HG02938 (cell line): ENCODE results near the gene SLC25A22.

Experiments used
- ATAC-seq: cut with Tn5 transposase; IDR thresholded peaks from one replicate; pipeline ENCODE4 v1.9.1; 2021; ENCODE audit warnings: mild to moderate bottlenecking, moderate library complexity; ENCODE audit not compliant: unreplicated experiment

SLC25A22 gene

GRCh38 chr11:774873-775592, 23.0 kb downstream of the SLC25A22 start:
- no peak for ATAC-seq

DNA sequence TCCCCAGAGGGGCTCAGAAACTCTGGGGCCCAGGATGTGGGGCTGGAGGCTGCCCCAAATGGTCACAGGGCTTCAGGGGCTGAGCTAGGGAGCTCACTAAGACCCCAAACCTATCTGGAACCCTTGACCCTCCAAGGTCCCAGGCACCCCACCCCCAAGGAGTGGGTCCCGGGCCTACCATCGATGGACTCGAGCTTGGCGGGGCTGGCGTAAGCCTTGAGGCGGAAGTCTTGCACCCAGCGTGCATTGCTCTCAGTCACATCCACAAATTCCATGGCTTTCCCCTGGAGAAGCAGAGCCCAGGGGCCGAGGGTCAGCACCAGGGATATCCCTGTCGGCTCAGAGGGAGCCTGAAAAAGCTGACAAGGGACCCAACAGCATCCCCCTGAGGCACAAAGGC, 24.3 kb downstream of the SLC25A22 start:
- ATAC-seq = no peak

DNA sequence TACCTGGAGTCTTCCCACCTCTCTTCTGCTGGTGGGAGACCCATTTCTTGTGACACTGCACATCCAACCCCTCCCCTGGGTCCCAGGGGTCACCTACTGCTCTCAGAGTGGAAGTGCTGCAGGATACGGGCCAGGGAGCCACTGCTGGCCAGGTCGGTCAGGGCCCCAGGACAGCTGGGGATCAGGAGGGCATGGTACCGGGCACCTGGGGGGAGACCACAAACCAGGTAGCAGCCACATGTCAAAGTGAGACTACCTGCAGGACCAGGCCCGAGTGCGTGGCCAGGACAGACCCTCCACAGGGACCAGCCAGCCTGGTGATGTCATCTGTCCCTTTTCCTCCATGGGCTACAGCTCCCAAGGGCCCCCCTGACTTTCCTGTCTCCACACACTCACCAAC, 24.7 kb downstream of the SLC25A22 start:
- no peak for ATAC-seq

- no peak for ATAC-seq
These were observed 25.4 kb downstream of the SLC25A22 start for GRCh38 chr11:772429-773390.

- ATAC-seq = no peak
These were observed 26.4 kb downstream of the SLC25A22 start for GRCh38 chr11:771617-772204.

DNA sequence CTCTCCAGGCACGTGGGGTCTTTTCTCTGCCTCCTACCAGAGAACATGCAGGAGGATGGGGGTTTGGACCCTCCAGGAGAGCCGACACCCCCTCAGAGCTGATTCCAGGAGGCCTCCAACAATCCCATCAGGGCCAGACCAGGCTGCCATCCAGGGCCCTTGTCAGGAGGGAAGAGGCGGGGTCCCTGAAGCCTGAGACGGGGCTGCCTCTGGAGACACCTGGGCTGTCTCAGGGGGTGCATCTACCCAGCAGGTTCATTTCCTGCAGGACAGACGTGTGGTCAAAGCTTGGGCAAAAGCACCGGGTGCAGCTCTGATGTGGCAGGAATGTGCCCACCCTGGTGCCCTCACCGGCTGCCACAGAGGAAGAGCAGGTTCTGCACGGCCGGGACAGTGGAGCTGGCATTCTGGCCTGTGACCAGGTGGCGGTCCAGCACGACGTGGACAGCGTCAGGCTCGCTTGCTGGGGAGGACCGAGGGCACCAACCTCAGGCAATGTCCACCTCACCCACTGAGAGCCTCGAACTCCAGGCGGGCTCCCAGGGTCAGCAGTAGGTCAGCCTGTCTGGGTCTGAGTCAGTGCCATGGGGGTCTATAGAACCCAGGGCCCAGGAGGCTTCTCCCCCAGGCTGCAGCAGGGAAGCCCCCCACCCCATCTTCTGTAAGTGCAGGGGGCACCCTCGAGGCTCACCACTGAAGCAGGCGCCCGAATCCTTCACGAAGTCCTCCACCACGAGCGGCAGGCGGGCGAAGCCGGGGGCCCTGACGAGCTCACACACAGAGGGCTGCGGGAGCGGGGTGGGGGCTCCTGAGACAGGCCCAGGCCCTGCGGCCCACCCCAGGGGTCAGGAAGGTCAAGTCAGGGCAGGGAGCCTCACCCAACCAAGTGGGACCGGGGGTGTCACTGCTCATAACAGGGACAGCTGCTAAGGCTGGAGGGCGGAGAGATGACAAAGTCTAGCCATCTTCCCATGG, 27.2 kb downstream of the SLC25A22 start:
- ATAC-seq = no peak

DNA sequence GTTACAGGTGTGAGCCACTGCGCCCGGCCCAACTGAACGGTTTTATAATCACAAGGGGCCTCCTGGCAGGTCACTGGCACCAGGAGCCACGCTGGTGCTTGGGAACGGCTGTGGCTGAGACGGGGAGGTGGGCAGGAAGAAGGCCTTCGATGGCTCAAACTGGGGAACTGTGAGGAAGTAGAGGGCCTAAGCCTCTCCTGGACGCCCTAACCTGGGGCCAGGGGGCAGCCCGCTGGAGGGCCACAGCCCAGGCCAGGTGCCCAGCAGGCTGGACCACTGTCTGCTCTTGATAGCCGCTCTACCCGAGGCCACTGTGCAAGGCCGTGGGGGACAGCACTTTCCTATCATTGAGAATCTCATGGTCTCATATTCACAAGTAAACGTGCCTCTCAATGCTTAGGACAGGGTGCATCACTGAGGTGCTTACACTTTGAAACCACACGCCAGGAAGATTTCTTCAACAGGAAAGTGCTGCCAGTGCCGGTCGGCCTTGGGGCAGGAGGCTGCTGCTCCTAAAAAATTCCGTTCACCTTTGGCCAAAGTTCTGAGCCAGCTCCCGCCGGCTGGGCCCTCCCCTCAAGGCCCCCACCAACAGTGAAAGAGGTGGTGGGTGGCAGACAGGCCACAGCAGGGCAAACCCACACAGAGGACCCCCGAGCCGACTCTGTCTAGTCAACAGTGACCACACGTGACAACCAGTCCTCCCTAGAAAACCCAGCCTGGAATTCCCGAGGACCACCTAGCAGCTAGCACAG, 28.0 kb downstream of the SLC25A22 start:
- ATAC-seq = no peak

DNA sequence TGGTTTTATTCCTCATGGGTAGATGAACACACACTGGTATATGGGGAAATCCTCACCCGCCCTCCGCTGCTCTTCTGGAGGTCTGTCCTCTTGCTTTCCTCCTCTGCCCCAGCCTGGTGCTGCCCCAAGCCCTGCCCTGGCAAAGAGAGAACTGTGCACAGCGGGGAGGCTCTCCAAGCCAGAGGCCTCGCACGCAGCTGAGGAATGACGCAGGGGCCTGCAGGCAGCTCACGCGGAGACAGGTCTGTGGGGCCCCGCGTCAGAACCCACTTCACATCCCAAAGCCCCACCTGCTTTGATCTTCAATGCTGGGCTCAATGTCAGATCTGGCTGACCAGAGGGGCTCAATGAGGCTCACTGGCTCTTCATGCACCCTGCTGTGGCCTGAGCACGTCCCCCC, 30.8 kb downstream of the SLC25A22 start:
- ATAC-seq = no peak

- no peak for ATAC-seq
These were observed 31.2 kb downstream of the SLC25A22 start for GRCh38 chr11:766936-767210.

DNA sequence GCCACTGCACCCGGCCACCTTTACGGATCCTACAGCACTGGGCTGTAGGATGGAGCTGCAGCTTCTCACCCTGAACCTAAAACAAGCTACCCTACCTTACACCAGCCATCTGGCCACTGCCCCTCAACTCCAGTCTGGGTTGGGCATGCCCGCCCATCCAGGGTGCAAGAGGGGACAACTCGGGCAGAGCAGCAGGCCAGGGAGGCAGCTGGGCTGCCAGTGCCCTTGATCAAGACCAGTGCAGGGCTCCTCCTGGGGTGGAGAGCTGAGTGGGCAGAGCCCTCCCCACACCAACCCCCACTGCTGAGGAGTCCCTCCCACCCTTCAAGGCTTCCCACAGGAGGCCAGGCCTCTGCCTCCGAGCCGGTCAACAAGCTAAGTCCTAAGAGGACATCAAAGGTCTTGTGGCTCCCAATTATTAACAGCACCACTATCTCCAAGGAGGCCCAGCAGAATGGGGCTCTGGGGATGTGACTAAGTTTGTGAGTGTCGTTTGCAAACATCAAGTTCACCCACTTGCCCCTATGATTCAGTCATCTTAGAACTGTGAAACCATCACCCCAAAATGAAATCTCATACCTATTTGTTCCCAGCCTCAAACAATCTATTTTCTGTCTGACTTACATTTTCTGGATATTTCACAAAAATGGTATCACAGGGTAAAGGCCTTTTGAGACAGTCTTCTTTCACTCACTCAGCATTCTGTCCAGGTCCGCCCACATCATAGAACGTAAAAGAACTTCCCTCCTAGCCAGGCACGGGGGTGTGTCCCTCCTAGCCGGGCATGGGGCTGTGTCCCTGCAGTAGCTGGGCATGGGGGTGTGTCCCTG, 31.8 kb downstream of the SLC25A22 start:
- no peak for ATAC-seq

DNA sequence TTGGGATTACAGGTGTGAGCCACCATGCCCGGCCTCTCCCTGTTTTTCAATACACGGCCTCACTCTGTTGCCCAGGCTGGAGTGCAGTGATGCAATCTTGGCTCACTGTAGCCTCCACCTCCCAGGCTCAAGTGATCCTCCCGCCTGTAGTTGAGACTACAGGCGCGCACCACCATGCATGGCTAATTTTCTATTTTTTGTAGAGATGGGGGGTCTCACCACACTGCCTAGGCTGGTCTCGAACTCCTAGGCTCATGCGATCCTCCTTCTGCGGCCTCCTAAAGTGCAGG, 32.3 kb downstream of the SLC25A22 start:
- no peak for ATAC-seq

- ATAC-seq = no peak
These were observed 32.9 kb downstream of the SLC25A22 start for GRCh38 chr11:765025-765801.

DNA sequence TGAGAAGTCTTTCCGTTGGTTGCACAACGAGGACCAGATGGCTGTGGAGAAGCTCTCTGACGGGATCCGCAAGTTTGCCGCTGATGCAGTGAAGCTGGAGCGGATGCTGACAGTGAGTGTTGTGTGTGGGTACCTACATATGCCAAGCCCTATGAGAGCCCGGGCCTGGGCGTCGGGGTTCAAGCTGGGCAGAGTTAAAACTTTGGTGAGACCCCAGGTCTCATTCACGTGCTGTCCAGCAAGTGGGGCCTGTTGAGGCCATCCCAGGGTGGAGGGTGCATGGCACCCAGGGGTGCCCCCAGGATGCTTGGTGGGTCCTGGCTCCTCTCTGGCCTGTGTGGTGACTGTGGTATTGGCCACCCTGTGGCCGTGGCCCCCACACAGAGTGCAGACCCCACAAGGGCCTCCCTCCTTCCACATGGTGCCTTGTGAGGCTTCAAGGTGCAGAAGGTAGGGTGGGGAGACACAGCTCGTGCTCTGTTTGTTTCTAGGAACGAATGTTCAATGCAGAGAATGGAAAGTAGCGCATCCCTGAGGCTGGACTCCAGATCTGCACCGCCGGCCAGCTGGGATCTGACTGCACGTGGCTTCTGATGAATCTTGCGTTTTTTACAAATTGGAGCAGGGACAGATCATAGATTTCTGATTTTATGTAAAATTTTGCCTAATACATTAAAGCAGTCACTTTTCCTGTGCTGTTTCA, 33.6 kb downstream of the SLC25A22 start:
- ATAC-seq = no peak

- no peak for ATAC-seq
These were observed 34.3 kb downstream of the SLC25A22 start for GRCh38 chr11:763549-764321.

- no peak for ATAC-seq
These were observed 35.0 kb downstream of the SLC25A22 start for GRCh38 chr11:763073-763463.

- ATAC-seq = no peak
These were observed 35.5 kb downstream of the SLC25A22 start for GRCh38 chr11:762421-763072.
